DND-41 (cell line): ENCODE results near the gene SRGAP3.

Source experiments
- CTCF ChIP-seq: IDR thresholded peaks from 2 replicates; pipeline ENCODE4 v1.5.1; 2012; ENCODE audit warnings: borderline replicate concordance, low read length, moderate library complexity, mild to moderate bottlenecking; ENCODE audit not compliant: poor library complexity, severe bottlenecking; ENCODE audit errors: extremely low read depth
- EZH2 ChIP-seq: IDR thresholded peaks from 3 replicates; pipeline ENCODE4 v1.6.1; 2012; ENCODE audit warnings: borderline replicate concordance, low read depth, mild to moderate bottlenecking, moderate library complexity, low read length, inconsistent platforms; ENCODE audit not compliant: severe bottlenecking

GRCh38 chr3:8997151-8997550, 252.3 kb downstream of the SRGAP3 start:
- TF ChIP-seq CTCF (no peak), EZH2 (no peak)
